Lower leg skin (tissue), 3 donors: ENCODE results near the gene PABPC1L2A.
"Not testable (repeated sequence)": the region's sequence is repeated elsewhere in the genome, so short reads cannot be mapped to it uniquely, and the experiment has no call there.

Experiments used
- CTCF ChIP-seq, 3 donors: fragments of 450-650 bp; IDR thresholded peaks; one replicate each; pipeline ENCODE4 v1.5.1; 2016; ENCODE audit warnings: antibody characterized with exemption in 3 of 3, mild to moderate bottlenecking in 3 of 3, moderate library complexity in 2 of 3
- POLR2A ChIP-seq, 2 donors: fragments of 450-650 bp; IDR thresholded peaks; one replicate each; pipeline ENCODE4 v1.6.1; 2016 to 2017; ENCODE audit warnings: antibody characterized with exemption in 2 of 2, mild to moderate bottlenecking in 1 of 2, moderate library complexity in 1 of 2

- not testable (repeated sequence) for TF ChIP-seq CTCF, POLR2A (IDR thresholded peaks at IDR 0.05)
These were observed 20.2 kb upstream of the PABPC1L2A start for GRCh38 chrX:73099505-73099904.
